DOHH2 (cell line): ENCODE results near the gene RPS6KA3.
"Not testable (repeated sequence)": the region's sequence is repeated elsewhere in the genome, so short reads cannot be mapped to it uniquely, and the experiment has no call there.

ENCODE experiments used
- H3F3A ChIP-seq: fragments of 200-600 bp; sonication (generic), shearing (Covaris generic); 2 replicates; pipeline ENCODE4 v1.6.0; 2016; ENCODE audit warnings: antibody characterized with exemption, mild to moderate bottlenecking; ENCODE audit not compliant: control insufficient read depth, insufficient read depth
- H3K27ac ChIP-seq: fragments of 200-600 bp; sonication (generic); 2 replicates; pipeline ENCODE4 v1.5.1; 2014; ENCODE audit warnings: low read depth, mild to moderate bottlenecking, low read length, moderate library complexity
- H3K27me3 ChIP-seq: fragments of 200-600 bp; sonication (generic); 2 replicates; pipeline ENCODE4 v1.6.1; 2014; ENCODE audit warnings: mild to moderate bottlenecking, low read length, mixed read lengths; ENCODE audit not compliant: control insufficient read depth
- H3K36me3 ChIP-seq: fragments of 200-600 bp; sonication (generic); 2 replicates; pipeline ENCODE4 v1.6.1; 2014; ENCODE audit warnings: mild to moderate bottlenecking, low read length, moderate library complexity, mixed read lengths; ENCODE audit not compliant: control insufficient read depth
- H3K4me1 ChIP-seq: fragments of 200-600 bp; sonication (generic); 2 replicates; pipeline ENCODE4 v1.6.1; 2014; ENCODE audit warnings: mild to moderate bottlenecking, low read length, mixed read lengths; ENCODE audit not compliant: control insufficient read depth
- H3K4me2 ChIP-seq: fragments of 200-600 bp; sonication (generic); 2 replicates; pipeline ENCODE4 v1.6.0; 2014; ENCODE audit warnings: mild to moderate bottlenecking, low read length, moderate library complexity
- H3K4me3 ChIP-seq: fragments of 200-600 bp; sonication (generic); 2 replicates; pipeline ENCODE4 v1.5.1; 2014; ENCODE audit warnings: mild to moderate bottlenecking, low read length, mixed read lengths
- H3K79me2 ChIP-seq: fragments of 200-600 bp; sonication (generic); 2 replicates; pipeline ENCODE4 v1.6.1; 2014; ENCODE audit warnings: mild to moderate bottlenecking, low read length, mixed read lengths; ENCODE audit not compliant: control insufficient read depth
- H3K9me2 ChIP-seq: fragments of 200-600 bp; sonication (generic); replicated peaks from 2 replicates; pipeline ENCODE4 v1.6.1; 2014; ENCODE audit warnings: mild to moderate bottlenecking, low read length, mixed read lengths; ENCODE audit not compliant: control insufficient read depth
- H3K9me3 ChIP-seq: fragments of 200-600 bp; sonication (generic); 2 replicates; pipeline ENCODE4 v1.6.1; 2014; ENCODE audit warnings: antibody characterized with exemption, low read length, mixed read lengths; ENCODE audit not compliant: control insufficient read depth, insufficient read depth
- H4K20me1 ChIP-seq: fragments of 200-600 bp; sonication (generic); 2 replicates; pipeline ENCODE4 v1.6.0; 2014; ENCODE audit warnings: low read depth, mild to moderate bottlenecking, antibody characterized with exemption, low read length, moderate library complexity; ENCODE audit not compliant: control insufficient read depth, insufficient read depth
- CTCF ChIP-seq: fragments of 200-600 bp; sonication (generic); IDR thresholded peaks from one replicate; pipeline ENCODE4 v1.5.1; 2014; ENCODE audit warnings: antibody characterized with exemption, mild to moderate bottlenecking, low read depth, low read length; ENCODE audit not compliant: poor library complexity, severe bottlenecking
- EZH2phosphoT487 ChIP-seq: fragments of 200-600 bp; sonication (generic); IDR thresholded peaks from 2 replicates; pipeline ENCODE4 v1.6.1; 2017; ENCODE audit warnings: borderline replicate concordance, mild to moderate bottlenecking, antibody characterized with exemption, low read length, moderate library complexity, mixed read lengths

RPS6KA3 gene

GRCh38 chrX:20252381-20253231 lies 14.1 kb downstream of the RPS6KA3 start:
- H3K9me3 ChIP-seq = no peaks in the 10 kb centered on the region

GRCh38 chrX:20251691-20252090 lies 15.0 kb downstream of the RPS6KA3 start:
- no peaks in the 10 kb centered on the region for H3K9me3 ChIP-seq
- no peak overlapping the region for H3K27ac ChIP-seq
- peaks cover 34% of the 10 kb centered on the region for H3K79me2 ChIP-seq
- 0 out of 2 replicates have a peak, but pooled peaks cover 3% of the 10 kb centered on the region for H3K36me3 ChIP-seq
- no peak overlapping the region for H3K4me2 ChIP-seq
- H4K20me1 ChIP-seq = peaks cover 5% of the 10 kb centered on the region; the same call in 1 of the 2 replicates
- no peaks in the 10 kb centered on the region for H3K27me3 ChIP-seq
- H3F3A ChIP-seq = no peaks in the 10 kb centered on the region
- peaks cover 21% of the 10 kb centered on the region for H3K4me1 ChIP-seq
- no peak for TF ChIP-seq CTCF
- TF ChIP-seq EZH2phosphoT487 = no peak
- no peaks in the 10 kb centered on the region for H3K9me2 ChIP-seq
- no peak overlapping the region for H3K4me3 ChIP-seq

More at GRCh38 chrX:20252381-20253231, 14.1 kb downstream of the RPS6KA3 start:
- Histone ChIP-seq H4K20me1 (peaks cover 5% of the 10 kb centered on the region; the same call in 1 of the 2 replicates), H3K4me3 (no peak overlapping the region), H3K27me3 (no peaks in the 10 kb centered on the region), H3K4me2 (no peak overlapping the region), H3K4me1 (peaks cover 21% of the 10 kb centered on the region), H3F3A (no peaks in the 10 kb centered on the region), H3K36me3 (0 out of 2 replicates have a peak, but pooled peaks cover 3% of the 10 kb centered on the region), H3K27ac (no peak overlapping the region), H3K79me2 (peaks cover 36% of the 10 kb centered on the region), H3K9me2 (no peaks in the 10 kb centered on the region)
- TF ChIP-seq EZH2phosphoT487 (no peak), CTCF (peak; percentile 60)

GRCh38 chrX:20250146-20250545 lies 16.6 kb downstream of the RPS6KA3 start:
- H3K27ac ChIP-seq, H3K4me3 ChIP-seq, H3F3A ChIP-seq, H3K4me2 ChIP-seq, H3K9me3 ChIP-seq, H3K9me2 ChIP-seq, H4K20me1 ChIP-seq, H3K36me3 ChIP-seq, H3K27me3 ChIP-seq: not testable (repeated sequence)
- Histone ChIP-seq H3K4me1 (peaks cover 21% of the 10 kb centered on the region), H3K79me2 (peaks cover 36% of the 10 kb centered on the region)

GRCh38 chrX:20248592-20249192 lies 18.0 kb downstream of the RPS6KA3 start:
- Histone ChIP-seq H3K4me1 (peaks cover 10% of the 10 kb centered on the region), H3K27me3 (no peaks in the 10 kb centered on the region), H3K9me3 (no peaks in the 10 kb centered on the region), H3K4me3 (no peak overlapping the region), H3K36me3 (0 out of 2 replicates have a peak, but pooled peaks cover 3% of the 10 kb centered on the region), H4K20me1 (peaks cover 5% of the 10 kb centered on the region; the same call in 1 of the 2 replicates), H3F3A (no peaks in the 10 kb centered on the region), H3K4me2 (no peak overlapping the region), H3K9me2 (no peaks in the 10 kb centered on the region), H3K79me2 (peaks cover 37% of the 10 kb centered on the region), H3K27ac (no peak overlapping the region)
- TF ChIP-seq EZH2phosphoT487 (no peak), CTCF (no peak)
